H1 (cell line): Measurements from ENCODE around the gene IL6R. TPM values are rescaled to one million over a fixed set of nuclear protein-coding genes. Genes with fewer than 3 reads are reported as not detected.

Experiments
- CTCF ChIA-PET: fragments of 300-600 bp; sonication (Branson Sonifier 250); formaldehyde crosslinking; loops from one replicate; lab custom pipeline; 2021; ENCODE audit not compliant: partially characterized antibody; lab: Charles Lee
- POLR2A ChIA-PET: fragments of 300-600 bp; sonication (Branson Sonifier 250); formaldehyde crosslinking; loops from one replicate; lab custom pipeline; 2021; ENCODE audit warnings: inconsistent platforms; ENCODE audit not compliant: partially characterized antibody; lab: Charles Lee
- DNase-seq, 2 experiments: peaks; one replicate each; pipeline versions ENCODE4 v3.0.0 to v3.0.0-alpha.2; 2010 to 2022; ENCODE audit warnings: low spot score in 2 of 2, low read depth in 1 of 2, mixed read lengths in 1 of 2
- FAIRE-seq: peaks from 2 replicates; lab custom pipeline; 2011; peaks lifted over from hg19 to GRCh38; lab: Jason Lieb, UNC
- H2AFZ ChIP-seq: 2 replicates; pipeline ENCODE4 v1.8.1; 2012; ENCODE audit warnings: low read length, inconsistent platforms
- H2AK5ac ChIP-seq: 2 replicates; pipeline ENCODE4 v1.6.1; 2013; ENCODE audit warnings: low read depth, low read length
- H2BK120ac ChIP-seq: replicated peaks from 2 replicates; pipeline ENCODE3; 2013; ENCODE audit warnings: low read depth, low read length, inconsistent platforms
- H2BK12ac ChIP-seq: 2 replicates; pipeline ENCODE4 v1.6.1; 2013; ENCODE audit warnings: low read depth, low read length
- H2BK15ac ChIP-seq: 2 replicates; pipeline ENCODE4 v1.6.1; 2013; ENCODE audit warnings: low read length
- H2BK20ac ChIP-seq: 2 replicates; pipeline ENCODE4 v1.6.1; 2013; ENCODE audit warnings: low read length
- H2BK5ac ChIP-seq: 2 replicates; pipeline ENCODE4 v1.6.1; 2013; ENCODE audit warnings: low read depth, low read length
- H3K14ac ChIP-seq: 2 replicates; pipeline ENCODE4 v1.6.1; 2013; ENCODE audit warnings: inconsistent platforms; ENCODE audit not compliant: insufficient read length
- H3K18ac ChIP-seq: 2 replicates; pipeline ENCODE4 v1.6.1; 2013; ENCODE audit warnings: low read length; ENCODE audit errors: extremely low read depth
- H3K23ac ChIP-seq: 2 replicates; pipeline ENCODE4 v1.6.1; 2013; ENCODE audit warnings: inconsistent platforms; ENCODE audit not compliant: insufficient read length
- H3K23me2 ChIP-seq: 2 replicates; pipeline ENCODE4 v1.6.1; 2013; ENCODE audit warnings: low read depth, low read length
- H3K27ac ChIP-seq: 2 replicates; pipeline ENCODE4 v1.6.1; 2011; ENCODE audit warnings: low read depth, low read length, inconsistent platforms
- H3K27me3 ChIP-seq, 4 experiments: replicated peaks in 1 of 4; 1 replicate in 1 of 4; 2 replicates in 3 of 4; pipeline versions ENCODE4 v1.6.1 to v1.8.1; 2011 to 2013; ENCODE audit warnings: low read length in 3 of 4, mild to moderate bottlenecking in 3 of 4, inconsistent platforms in 2 of 4, mixed read lengths in 2 of 4, moderate library complexity in 1 of 4; ENCODE audit not compliant: control insufficient read depth in 3 of 4, insufficient read depth in 3 of 4; ENCODE audit errors: extremely low read depth in 1 of 4
- H3K36me3 ChIP-seq, 4 experiments: 2 replicates each; pipeline versions ENCODE4 v1.6.1 to v1.8.1; 2011 to 2013; ENCODE audit warnings: mild to moderate bottlenecking in 4 of 4, low read length in 3 of 4, moderate library complexity in 2 of 4, control low read depth in 1 of 4, inconsistent platforms in 1 of 4; ENCODE audit not compliant: insufficient read depth in 4 of 4, control insufficient read depth in 2 of 4
- H3K4ac ChIP-seq: replicated peaks from 2 replicates; pipeline ENCODE3; 2013; ENCODE audit warnings: low read length, low read depth, mixed read lengths, inconsistent platforms; ENCODE audit not compliant: insufficient read length
- H3K4me1 ChIP-seq, 4 experiments: replicated peaks in 1 of 4; 1 replicate in 1 of 4; 2 replicates in 3 of 4; pipeline versions ENCODE4 v1.6.1 to v1.8.1; 2011 to 2013; ENCODE audit warnings: low read length in 3 of 4, inconsistent platforms in 2 of 4, mixed read lengths in 1 of 4; ENCODE audit not compliant: insufficient read depth in 4 of 4, control insufficient read depth in 3 of 4
- H3K4me2 ChIP-seq, 2 experiments: 2 replicates each; pipeline versions ENCODE4 v1.6.1 to v1.8.1; 2011 to 2013; ENCODE audit warnings: low read depth in 2 of 2, low read length in 2 of 2, control low read depth in 1 of 2, inconsistent platforms in 1 of 2, mild to moderate bottlenecking in 1 of 2; ENCODE audit not compliant: insufficient read depth in 1 of 2
- H3K4me3 ChIP-seq, 4 experiments: fragments of 200-600, 300-600 bp in 1 of 4; sonication (generic), shearing (Covaris generic), sonication (Bioruptor Twin) in 1 of 4; 2 replicates each; pipeline versions ENCODE4 v1.5.1 to v1.8.1; 2011 to 2016; ENCODE audit warnings: low read length in 4 of 4, low read depth in 3 of 4, control low read depth in 2 of 4, inconsistent platforms in 2 of 4, mild to moderate bottlenecking in 2 of 4, mixed read lengths in 1 of 4, moderate library complexity in 1 of 4; ENCODE audit not compliant: insufficient read depth in 2 of 4; ENCODE audit errors: extremely low read depth in 1 of 4
- H3K56ac ChIP-seq: replicated peaks from 2 replicates; pipeline ENCODE3; 2013; ENCODE audit warnings: low read depth, mild to moderate bottlenecking, mixed read lengths, low read length, inconsistent platforms; ENCODE audit not compliant: insufficient read length
- H3K79me1 ChIP-seq: 2 replicates; pipeline ENCODE4 v1.6.1; 2013; ENCODE audit warnings: low read depth, low read length, control low read depth
- H3K79me2 ChIP-seq, 2 experiments: 2 replicates each; pipeline versions ENCODE4 v1.6.1 to v1.8.1; 2012 to 2013; ENCODE audit warnings: low read length in 2 of 2, mild to moderate bottlenecking in 2 of 2, inconsistent platforms in 1 of 2; ENCODE audit not compliant: insufficient read depth in 2 of 2, control insufficient read depth in 1 of 2
- H3K9ac ChIP-seq, 4 experiments: replicated peaks in 1 of 4; 1 replicate in 1 of 4; 2 replicates in 3 of 4; pipeline versions ENCODE4 v1.6.1 to v1.8.1; 2011 to 2013; ENCODE audit warnings: low read depth in 3 of 4, low read length in 3 of 4, control low read depth in 2 of 4, mild to moderate bottlenecking in 2 of 4, moderate library complexity in 2 of 4, inconsistent platforms in 1 of 4; ENCODE audit errors: extremely low read depth in 1 of 4
- H3K9me3 ChIP-seq, 2 experiments: 2 replicates each; pipeline versions ENCODE4 v1.6.1 to v1.8.1; 2012 to 2013; ENCODE audit warnings: mild to moderate bottlenecking in 2 of 2, moderate library complexity in 2 of 2, control low read depth in 1 of 2, inconsistent platforms in 1 of 2, low read depth in 1 of 2, low read length in 1 of 2, mixed read lengths in 1 of 2; ENCODE audit not compliant: insufficient read depth in 2 of 2
- H4K20me1 ChIP-seq, 2 experiments: replicated peaks in 1 of 2; 2 replicates each; pipeline versions ENCODE3 to v1.8.1; 2011 to 2013; ENCODE audit warnings: inconsistent platforms in 2 of 2, low read length in 2 of 2, mild to moderate bottlenecking in 1 of 2; ENCODE audit not compliant: insufficient read depth in 2 of 2, control insufficient read depth in 1 of 2
- H4K5ac ChIP-seq: 2 replicates; pipeline ENCODE4 v1.6.1; 2013; ENCODE audit warnings: low read length, low read depth, mixed read lengths, inconsistent platforms; ENCODE audit not compliant: insufficient read length
- H4K8ac ChIP-seq: 2 replicates; pipeline ENCODE4 v1.8.0; 2013; ENCODE audit warnings: mild to moderate bottlenecking, moderate library complexity, low read length, inconsistent platforms; ENCODE audit not compliant: insufficient read depth; ENCODE audit errors: extremely low read depth
- H4K91ac ChIP-seq: replicated peaks from 2 replicates; pipeline ENCODE3; 2013; ENCODE audit warnings: low read length, mixed read lengths, inconsistent platforms; ENCODE audit not compliant: insufficient read length
- CBX5 ChIP-seq: fragments of 300-800, 300-1000 bp; sonication (generic); IDR thresholded peaks from 2 replicates; pipeline ENCODE4 v1.7.1; 2016; ENCODE audit warnings: antibody characterized with exemption, low read length, low read depth
- CEBPB ChIP-seq: IDR thresholded peaks from 2 replicates; pipeline ENCODE4 v1.6.1; 2012; ENCODE audit warnings: low read depth, low read length
- CREB1 ChIP-seq: IDR thresholded peaks from 2 replicates; pipeline ENCODE4 v1.6.1; 2012; ENCODE audit warnings: inconsistent platforms
- GABPA ChIP-seq: IDR thresholded peaks from 2 replicates; pipeline ENCODE4 v1.6.1; 2011; ENCODE audit warnings: mild to moderate bottlenecking, low read length, moderate library complexity, borderline replicate concordance; ENCODE audit not compliant: insufficient read depth
- HDAC2 ChIP-seq, 2 experiments: fragments of 300-600 bp in 1 of 2; sonication (generic) in 1 of 2; IDR thresholded peaks; 2 replicates each; pipeline ENCODE4 v1.6.1; 2011 to 2012; ENCODE audit warnings: low read depth in 2 of 2, low read length in 2 of 2, mild to moderate bottlenecking in 2 of 2, moderate library complexity in 2 of 2, borderline replicate concordance in 1 of 2, inconsistent platforms in 1 of 2
- KDM1A ChIP-seq: fragments of 200-600, 300-600 bp; sonication (generic); IDR thresholded peaks from 2 replicates; pipeline ENCODE4 v1.7.1; 2016; ENCODE audit warnings: mild to moderate bottlenecking, low read length, borderline replicate concordance
- NRF1 ChIP-seq: IDR thresholded peaks from 2 replicates; pipeline ENCODE4 v1.6.1; 2011; ENCODE audit warnings: mild to moderate bottlenecking, low read depth, low read length, improper control_type of control experiment
- RXRA ChIP-seq: IDR thresholded peaks from 2 replicates; pipeline ENCODE4 v1.6.1; 2011; ENCODE audit warnings: low read depth, mild to moderate bottlenecking, low read length, moderate library complexity; ENCODE audit not compliant: insufficient read depth
- SAP30 ChIP-seq: fragments of 300-600 bp; sonication (generic); IDR thresholded peaks from 2 replicates; pipeline ENCODE4 v1.7.1; 2012; ENCODE audit warnings: low read length, moderate library complexity, mild to moderate bottlenecking, inconsistent platforms; ENCODE audit not compliant: insufficient read depth, insufficient replicate concordance
- SUZ12 ChIP-seq: fragments of 200-600 bp; sonication (generic); IDR thresholded peaks from 2 replicates; pipeline ENCODE4 v1.6.1; 2012; ENCODE audit warnings: mild to moderate bottlenecking, inconsistent platforms, low read length, moderate library complexity, mixed read lengths
- TAF7 ChIP-seq: optimal IDR thresholded peaks from 2 replicates; pipeline ENCODE3; 2011; ENCODE audit warnings: low read depth, mild to moderate bottlenecking, inconsistent platforms, low read length, moderate library complexity, borderline replicate concordance
- YY1 ChIP-seq: IDR thresholded peaks from 2 replicates; pipeline ENCODE4 v1.6.1; 2011; ENCODE audit warnings: low read depth, mild to moderate bottlenecking, low read length
- WGBS, 2 experiments: shearing (Covaris generic) in 1 of 2; methylation state at CpG; one replicate each; pipeline versions ENCODE4 v1.1.6 to v1.1.7; 2013 to 2015; ENCODE audit warnings: low lambda C conversion rate in 2 of 2, mixed read lengths in 2 of 2, inconsistent platforms in 1 of 2, low coverage in 1 of 2, missing lambda C conversion rate in 1 of 2; ENCODE audit not compliant: insufficient replicate concordance in 2 of 2, insufficient coverage in 1 of 2, insufficient read length in 1 of 2; ENCODE audit errors: extremely low coverage in 1 of 2, missing lambda C conversion rate in 1 of 2; 5-methylcytosine and 5-hydroxymethylcytosine counted together
- polyA plus RNA-seq, 7 experiments: library from polyadenylated mRNA; depleted of rRNA in 3 of 7; stranded (reverse) in 5 of 7; unstranded in 2 of 7; fragments of >200 nt in 5 of 7; fragments of 200-250 nt in 2 of 7; gene quantifications; 1 replicate in 5 of 7; 2 replicates in 1 of 7; 4 replicates in 1 of 7; pipeline versions ENCODE4 v1.2.1 to v1.2.3, GENCODE V29; 2011 to 2013; ENCODE audit warnings: missing spikeins in 2 of 7, mixed read lengths in 2 of 7
- total RNA-seq: library from RNA; stranded (reverse); fragmentation: NEBNext Ultra II Directional; extraction: Animal tissue kit (Norgen Biotek cat#: 25700); gene quantifications from 2 replicates; pipeline ENCODE4 v1.2.1, GENCODE V29; 2021
- TF ChIP-seq, protein P1 (sequence below): IDR thresholded peaks from 2 replicates; pipeline ENCODE4 v1.6.1; 2012; ENCODE audit warnings: inconsistent platforms

IL6R gene
- total and polyA plus RNA-seq, 2 of the 8 experiments (the other 6 are each of a cell fraction or from before 2014, with no cell fraction given): 2.3 to 3.0 TPM

DNA sequence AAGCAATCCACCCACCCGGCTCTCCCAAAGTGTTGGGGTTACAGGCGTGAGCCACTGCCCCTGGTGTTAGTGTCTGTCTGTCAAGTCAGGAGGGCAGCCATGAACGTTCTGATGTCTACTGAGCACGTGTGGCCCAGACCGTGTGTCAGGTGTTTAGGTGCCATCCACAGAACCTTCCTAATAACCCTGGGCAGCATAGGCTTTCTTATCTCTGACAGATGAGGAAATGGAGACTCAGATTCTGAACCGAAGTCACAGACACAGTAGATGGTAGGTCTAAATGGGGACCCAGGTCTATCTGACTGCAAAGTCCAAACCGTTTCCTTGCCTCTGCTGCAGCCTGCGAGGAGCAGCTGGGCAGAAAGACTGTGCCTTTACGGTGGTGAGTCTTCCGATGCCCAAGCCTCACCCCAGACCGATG lies 622 bp upstream of the IL6R start:
- Histone ChIP-seq H3K18ac (no peak overlapping the region; the same call in 1 of the 2 replicates), H4K5ac (no peak overlapping the region), H2BK120ac (no peak overlapping the region), H3K56ac (no peak overlapping the region), H3K4me3 (peak overlapping the region; percentile 28 to 64 (median 58); a peak in 7 of 8 replicates), H2AFZ (peak overlapping the region; percentile 54; the same call in 1 of the 2 replicates), H4K91ac (peak overlapping the region; percentile 61), H3K27ac (no peak overlapping the region), H3K4ac (no peak overlapping the region), H2BK15ac (peak overlapping the region; percentile 98; the same call in 1 of the 2 replicates), H2BK20ac (0 out of 2 replicates have a peak overlapping the region, but pooled peaks have one; percentile 55), H4K8ac (0 out of 2 replicates have a peak overlapping the region, but pooled peaks have one; percentile 35), H3K4me2 (peak overlapping the region; percentile 76 to 98), H3K9me3 (no peaks in the 10 kb centered on the region), H2BK5ac (no peak overlapping the region), H3K79me1 (no peaks in the 10 kb centered on the region), H3K36me3 (no peaks in the 10 kb centered on the region), H3K23ac (no peak overlapping the region), H3K27me3 (peaks cover 9 to 36% (median 26%) of the 10 kb centered on the region in 4 experiments), H2BK12ac (peak overlapping the region; percentile 68; the same call in 1 of the 2 replicates), H3K9ac (no peak overlapping the region), H3K79me2 (no peaks in the 10 kb centered on the region), H3K14ac (no peak overlapping the region), H2AK5ac (no peak overlapping the region), H3K4me1 (peaks cover 0 to 8% (median 6%) of the 10 kb centered on the region in 4 experiments; a peak in 4 of 7 replicates), H4K20me1 (no peaks in the 10 kb centered on the region), H3K23me2 (peaks cover 13% of the 10 kb centered on the region)
- ChIA-PET POLR2A (no interaction called here), CTCF (interaction anchor here (0.6 to 1.7 kb wide), 6 partner anchors 23 to 243 kb away, joined by 3 to 8 read pairs (median 4); no protein-coding TSS in a partner anchor)
- 69% methylated on average over 11 of the region's 11 CpGs; no CpG with 5 or more reads in 1 of the 2 experiments for WGBS, 2 experiments
- FAIRE-seq: no peak
- no peak for DNase-seq
- TF ChIP-seq RXRA: no peak
- no peak for TF ChIP-seq GABPA
- no peak for TF ChIP-seq CEBPB
- no peak for TF ChIP-seq YY1
- TF ChIP-seq, protein P1, sequence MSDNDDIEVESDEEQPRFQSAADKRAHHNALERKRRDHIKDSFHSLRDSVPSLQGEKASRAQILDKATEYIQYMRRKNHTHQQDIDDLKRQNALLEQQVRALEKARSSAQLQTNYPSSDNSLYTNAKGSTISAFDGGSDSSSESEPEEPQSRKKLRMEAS: no peak
- no peak for TF ChIP-seq KDM1A
- TF ChIP-seq SAP30: no peak
- TF ChIP-seq CREB1: no peak
- no peak for TF ChIP-seq SUZ12
- no peak for TF ChIP-seq TAF7
- TF ChIP-seq HDAC2 (IDR thresholded peaks at IDR 0.05; ENCODE audit: borderline replicate concordance in 1 of 2, low read depth in 2 of 2, low read length in 2 of 2): no peak
- no peak for TF ChIP-seq CBX5
- no peak for TF ChIP-seq NRF1
